Lung (tissue), 12 donors: ENCODE results near the gene GNG8. TPM values are rescaled to one million over a fixed set of nuclear protein-coding genes. Genes with fewer than 3 reads are reported as not detected.

ENCODE experiments used
- ATAC-seq: fragments of 200-7000 bp; cut with Tn5 transposase; one replicate; pipeline ENCODE4 v1.9.1; 2020; ENCODE audit warnings: moderate number of reproducible peaks; ENCODE audit not compliant: insufficient read depth, low FRiP score
- DNase-seq, 3 donors: peaks; one replicate each; pipeline ENCODE4 v3.0.0-alpha.2; 2013 to 2017
- H3K27ac ChIP-seq, 2 donors: one replicate each; pipeline ENCODE4 v1.5.1; 2013; ENCODE audit warnings: mild to moderate bottlenecking in 2 of 2, moderate library complexity in 2 of 2, control low read depth in 1 of 2, inconsistent platforms in 1 of 2, low read depth in 1 of 2, low read length in 1 of 2
- H3K27me3 ChIP-seq, 3 donors: one replicate each; pipeline ENCODE4 v1.5.1; 2013; ENCODE audit warnings: low read length in 2 of 3; ENCODE audit not compliant: control insufficient read depth in 3 of 3, insufficient read depth in 3 of 3
- H3K36me3 ChIP-seq, 4 donors: one replicate each; pipeline ENCODE4 v1.5.1; 2013; ENCODE audit warnings: low read length in 4 of 4, mild to moderate bottlenecking in 1 of 4, moderate library complexity in 1 of 4; ENCODE audit not compliant: control insufficient read depth in 4 of 4, insufficient read depth in 4 of 4
- H3K4me1 ChIP-seq, 5 donors: one replicate each; pipeline ENCODE4 v1.5.1; 2013; ENCODE audit warnings: low read length in 5 of 5, mild to moderate bottlenecking in 2 of 5, moderate library complexity in 1 of 5; ENCODE audit not compliant: control insufficient read depth in 5 of 5, insufficient read depth in 5 of 5
- H3K4me3 ChIP-seq: one replicate; pipeline ENCODE4 v1.5.1; 2013; ENCODE audit warnings: mild to moderate bottlenecking, control low read depth, moderate library complexity
- H3K9ac ChIP-seq, 2 donors: one replicate each; pipeline ENCODE4 v1.5.1; 2013; ENCODE audit warnings: low read length in 2 of 2, control low read depth in 1 of 2; ENCODE audit not compliant: insufficient read depth in 1 of 2
- H3K9me3 ChIP-seq, 4 donors: one replicate each; pipeline ENCODE4 v1.5.1; 2013; ENCODE audit warnings: low read length in 3 of 4, mild to moderate bottlenecking in 1 of 4, moderate library complexity in 1 of 4; ENCODE audit not compliant: control insufficient read depth in 4 of 4, insufficient read depth in 3 of 4
- WGBS, 2 donors: extraction: QIAGEN DNeasy Blood & Tissue Kit; methylation state at CpG; one replicate each; pipeline ENCODE4 v1.1.7; 2013; 5-methylcytosine and 5-hydroxymethylcytosine counted together
- polyA plus RNA-seq, 2 donors: library from polyadenylated mRNA; stranded (reverse); fragments of 200-250 nt; gene quantifications; one replicate each; pipeline ENCODE4 v1.2.1, GENCODE V29; 2013
- total RNA-seq, 2 donors: library from RNA; depleted of rRNA in 1 of 2; stranded (reverse); fragments of >200 nt in 1 of 2; gene quantifications; one replicate each; pipeline ENCODE4 v1.2.1, GENCODE V29; 2014 to 2021
- TF ChIP-seq, protein P1 (sequence below): IDR thresholded peaks from 2 replicates; pipeline ENCODE4 v1.5.1; 2012; ENCODE audit warnings: mild to moderate bottlenecking; ENCODE audit errors: control extremely low read depth, extremely low read depth
- donor health status: control.
- donor health status: control.
- donor health status: Bipolar disorder and iron deficiency.
- donor health status: healthy.
- donor health status: DM: yes; HTN: yes; CAD: no.

GNG8 gene
- total and polyA plus RNA-seq, 4 donors: not detected

DNA sequence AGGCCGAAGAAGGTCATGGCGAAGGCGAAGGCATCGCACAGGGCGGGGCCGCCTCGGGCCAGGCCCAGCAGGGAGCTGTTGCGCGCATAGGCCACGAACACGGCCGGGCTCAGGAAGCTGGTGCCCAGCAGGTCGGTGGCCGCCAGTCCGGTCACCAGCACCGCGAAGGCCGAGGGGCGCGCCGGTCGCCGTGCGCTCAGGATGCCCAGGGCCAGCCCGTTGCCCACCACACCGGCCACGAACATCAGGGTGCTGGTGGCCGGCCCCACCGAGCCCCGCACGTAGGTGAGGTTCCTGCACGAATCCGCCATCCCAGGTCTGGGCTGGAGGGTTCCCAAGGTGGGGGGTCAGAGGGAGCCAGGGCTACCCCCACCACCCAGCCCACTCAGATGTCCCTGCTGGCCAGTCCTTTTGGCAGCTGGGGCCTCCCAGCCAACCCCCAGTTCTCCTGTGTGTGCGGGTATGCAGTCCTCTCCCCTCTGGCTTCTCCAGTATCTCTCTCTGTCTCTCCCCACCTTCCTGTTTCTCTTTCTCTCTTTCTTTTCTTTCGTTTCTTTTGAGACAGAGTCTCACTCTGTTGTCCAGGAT lies 12.0 kb downstream of the GNG8 start:
- H3K27me3 ChIP-seq: peaks cover 0 to 5% (median 0%) of the 10 kb centered on the region in 3 donors
- H3K9me3 ChIP-seq: no peaks in the 10 kb centered on the region
- peak overlapping the region in 1 of 2 donors; percentile 28 for H3K9ac ChIP-seq
- 87 to 93% methylated on average over 33 to 35 of the region's 35 CpGs for WGBS, 2 donors
- peak overlapping the region; percentile 15 for H3K4me3 ChIP-seq
- H3K27ac ChIP-seq: peak overlapping the region in 1 of 2 donors; percentile 30
- H3K36me3 ChIP-seq: no peaks in the 10 kb centered on the region
- TF ChIP-seq, protein P1, sequence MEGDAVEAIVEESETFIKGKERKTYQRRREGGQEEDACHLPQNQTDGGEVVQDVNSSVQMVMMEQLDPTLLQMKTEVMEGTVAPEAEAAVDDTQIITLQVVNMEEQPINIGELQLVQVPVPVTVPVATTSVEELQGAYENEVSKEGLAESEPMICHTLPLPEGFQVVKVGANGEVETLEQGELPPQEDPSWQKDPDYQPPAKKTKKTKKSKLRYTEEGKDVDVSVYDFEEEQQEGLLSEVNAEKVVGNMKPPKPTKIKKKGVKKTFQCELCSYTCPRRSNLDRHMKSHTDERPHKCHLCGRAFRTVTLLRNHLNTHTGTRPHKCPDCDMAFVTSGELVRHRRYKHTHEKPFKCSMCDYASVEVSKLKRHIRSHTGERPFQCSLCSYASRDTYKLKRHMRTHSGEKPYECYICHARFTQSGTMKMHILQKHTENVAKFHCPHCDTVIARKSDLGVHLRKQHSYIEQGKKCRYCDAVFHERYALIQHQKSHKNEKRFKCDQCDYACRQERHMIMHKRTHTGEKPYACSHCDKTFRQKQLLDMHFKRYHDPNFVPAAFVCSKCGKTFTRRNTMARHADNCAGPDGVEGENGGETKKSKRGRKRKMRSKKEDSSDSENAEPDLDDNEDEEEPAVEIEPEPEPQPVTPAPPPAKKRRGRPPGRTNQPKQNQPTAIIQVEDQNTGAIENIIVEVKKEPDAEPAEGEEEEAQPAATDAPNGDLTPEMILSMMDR: no peak
- ATAC-seq: no peak
- H3K4me1 ChIP-seq: peaks cover 8 to 66% (median 26%) of the 10 kb centered on the region in 5 donors
- no peak for DNase-seq

DNA sequence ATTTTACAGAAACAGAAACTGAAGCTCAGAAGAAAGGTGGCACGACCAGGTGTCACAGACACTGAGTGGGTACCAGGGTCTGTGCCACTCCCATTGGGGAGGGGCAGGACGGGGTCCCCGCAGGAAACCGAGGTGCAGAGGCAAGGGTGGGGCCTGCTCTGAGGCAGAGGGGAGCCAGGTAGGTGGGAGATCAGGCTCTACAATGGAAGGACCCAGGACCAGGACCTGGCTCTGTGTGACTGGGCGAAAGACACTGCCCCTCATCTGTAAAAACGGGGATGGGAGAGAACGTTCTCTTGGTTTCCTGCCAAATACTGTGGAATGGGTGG lies 13.9 kb downstream of the GNG8 start:
- Histone ChIP-seq H3K4me3 (no peak overlapping the region), H3K36me3 (no peaks in the 10 kb centered on the region), H3K27ac (no peak overlapping the region), H3K4me1 (peaks cover 8 to 76% (median 23%) of the 10 kb centered on the region in 5 donors), H3K27me3 (peaks cover 0 to 5% (median 0%) of the 10 kb centered on the region in 3 donors), H3K9ac (peak overlapping the region in 1 of 2 donors; percentile 11), H3K9me3 (no peaks in the 10 kb centered on the region)
- ATAC-seq (no peak), DNase-seq (no peak)
- TF ChIP-seq, protein P1: no peak
- WGBS, 2 donors: 53 to 54% methylated on average over 7 of the region's 7 CpGs

DNA sequence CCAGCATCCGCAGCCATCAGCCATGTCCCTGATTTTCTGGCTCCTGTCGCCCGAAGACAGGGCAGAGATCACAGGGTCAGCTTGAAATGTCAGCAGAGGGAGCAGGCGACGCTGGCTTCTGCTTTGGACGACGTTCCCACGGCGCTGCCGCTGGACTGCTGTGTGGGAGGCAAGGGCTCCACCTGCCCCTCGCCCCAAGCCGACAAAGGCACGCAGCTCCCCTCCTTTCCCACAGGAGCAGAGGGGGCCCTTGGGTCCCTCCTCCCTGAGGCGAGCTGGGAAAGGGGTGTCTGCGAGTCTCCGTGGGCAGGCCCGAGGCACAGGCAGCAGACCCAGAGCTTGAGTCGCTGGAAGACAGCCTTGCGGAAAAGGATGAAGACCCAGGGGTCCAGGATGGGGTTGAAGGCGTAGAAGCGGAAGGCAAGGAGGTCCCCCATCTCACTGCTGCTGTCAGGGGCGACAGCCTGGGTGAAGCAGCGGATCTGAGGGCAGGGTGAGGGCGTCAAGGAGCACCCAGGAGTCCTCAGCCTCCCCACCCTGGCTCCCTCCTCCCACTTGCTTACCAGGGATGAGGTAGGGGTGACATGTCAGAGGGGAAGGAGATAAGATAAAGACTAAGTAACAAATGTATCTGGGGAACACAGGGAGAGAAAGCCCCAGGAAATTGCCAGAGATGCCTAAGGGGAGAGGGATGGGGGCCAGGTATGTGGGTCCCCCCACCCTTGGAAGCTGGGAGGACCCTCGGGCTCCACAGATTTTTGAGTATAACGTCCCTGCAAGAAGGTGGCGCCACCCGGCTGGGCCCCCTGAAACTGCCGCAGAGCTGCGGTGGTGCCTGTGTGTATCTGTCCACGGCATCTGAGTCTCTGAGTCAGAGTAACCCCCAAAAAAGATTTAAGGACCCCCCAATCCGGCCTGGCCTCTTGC lies 14.5 kb downstream of the GNG8 start:
- Histone ChIP-seq H3K36me3 (no peaks in the 10 kb centered on the region), H3K9me3 (no peaks in the 10 kb centered on the region), H3K9ac (peak overlapping the region; percentile 25 to 32), H3K27ac (peak overlapping the region in 1 of 2 donors; percentile 73), H3K4me3 (peak overlapping the region; percentile 16), H3K27me3 (peaks cover 0 to 5% (median 0%) of the 10 kb centered on the region in 3 donors), H3K4me1 (peaks cover 6 to 78% (median 25%) of the 10 kb centered on the region in 5 donors)
- 63 to 83% methylated on average over 32 of the region's 32 CpGs for WGBS, 2 donors
- no peak for ATAC-seq
- DNase-seq: no peak
- TF ChIP-seq, protein P1: no peak
